Loucy (cell line): Measurements from ENCODE around the gene NID2.

ENCODE experiments used
- EZH2phosphoT487 ChIP-seq: fragments of 200-600 bp; IDR thresholded peaks from 2 replicates; pipeline ENCODE4 v1.6.1; 2018; ENCODE audit warnings: antibody characterized with exemption, mild to moderate bottlenecking, moderate library complexity, borderline replicate concordance
- TF ChIP-seq, protein P1 (sequence below): fragments of 200-600 bp; sonication (generic); conservative IDR thresholded peaks from 2 replicates; pipeline ENCODE4 v1.5.1; 2014; ENCODE audit warnings: mild to moderate bottlenecking, antibody characterized with exemption, low read length

DNA sequence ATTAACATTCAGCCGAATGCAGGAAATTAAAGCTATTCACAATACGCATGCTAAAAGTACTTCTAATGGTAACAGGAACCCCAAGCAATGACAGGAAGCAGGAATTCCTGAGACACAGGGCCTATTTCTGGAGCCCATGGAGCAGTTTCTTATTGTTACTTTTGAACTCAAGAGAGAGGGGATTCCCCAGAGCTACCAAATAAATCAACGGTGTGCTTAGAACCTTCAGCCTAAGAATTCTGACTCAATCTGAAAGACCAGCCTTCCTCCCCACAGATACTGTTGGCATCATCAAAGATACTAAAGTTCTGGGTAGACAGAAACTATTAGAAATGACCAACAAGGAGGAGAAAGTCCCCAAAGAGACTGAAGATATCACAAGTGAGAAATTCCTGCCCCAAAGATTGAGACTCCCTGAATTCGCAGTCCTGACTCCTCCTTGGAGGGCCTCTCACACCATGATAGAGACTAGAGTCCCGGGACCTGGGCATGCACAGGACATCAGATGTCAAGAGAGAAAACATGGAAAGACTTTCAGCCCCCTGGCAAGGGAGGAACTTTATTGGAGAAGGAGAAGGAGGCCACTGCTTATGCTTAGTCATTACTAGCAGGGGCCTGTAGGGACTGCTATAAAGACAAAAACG, 46.8 kb downstream of the NID2 start:
- TF ChIP-seq, protein P1, sequence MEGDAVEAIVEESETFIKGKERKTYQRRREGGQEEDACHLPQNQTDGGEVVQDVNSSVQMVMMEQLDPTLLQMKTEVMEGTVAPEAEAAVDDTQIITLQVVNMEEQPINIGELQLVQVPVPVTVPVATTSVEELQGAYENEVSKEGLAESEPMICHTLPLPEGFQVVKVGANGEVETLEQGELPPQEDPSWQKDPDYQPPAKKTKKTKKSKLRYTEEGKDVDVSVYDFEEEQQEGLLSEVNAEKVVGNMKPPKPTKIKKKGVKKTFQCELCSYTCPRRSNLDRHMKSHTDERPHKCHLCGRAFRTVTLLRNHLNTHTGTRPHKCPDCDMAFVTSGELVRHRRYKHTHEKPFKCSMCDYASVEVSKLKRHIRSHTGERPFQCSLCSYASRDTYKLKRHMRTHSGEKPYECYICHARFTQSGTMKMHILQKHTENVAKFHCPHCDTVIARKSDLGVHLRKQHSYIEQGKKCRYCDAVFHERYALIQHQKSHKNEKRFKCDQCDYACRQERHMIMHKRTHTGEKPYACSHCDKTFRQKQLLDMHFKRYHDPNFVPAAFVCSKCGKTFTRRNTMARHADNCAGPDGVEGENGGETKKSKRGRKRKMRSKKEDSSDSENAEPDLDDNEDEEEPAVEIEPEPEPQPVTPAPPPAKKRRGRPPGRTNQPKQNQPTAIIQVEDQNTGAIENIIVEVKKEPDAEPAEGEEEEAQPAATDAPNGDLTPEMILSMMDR = no peak
- no peak for TF ChIP-seq EZH2phosphoT487
